ENCODE results near the gene HEPHL1.
"Not testable (repeated sequence)": the region's sequence is repeated elsewhere in the genome, so short reads cannot be mapped to it uniquely, and the experiment has no call there.

Gene HEPHL1

GRCh38 chr11:94107363-94107762 lies 86.2 kb downstream of the HEPHL1 start:
- in situ Hi-C loops (cut with HindIII; ENCODE audit: low sequenced_read_pairs) = no loop called here
- peak; percentile 23 for TF ChIP-seq CTCF (IDR thresholded peaks at IDR 0.05; ENCODE audit: low read depth, low read length)
- DNase-seq (ENCODE audit: low read depth, low spot score) = no peak
- no peak overlapping the region for H3K4me3 ChIP-seq (ENCODE audit: low read depth, low read length)

GRCh38 chr11:94111241-94111640 lies 90.1 kb downstream of the HEPHL1 start:
- no peak for TF ChIP-seq CTCF (IDR thresholded peaks at IDR 0.05; ENCODE audit: low read depth, low read length)
- in situ Hi-C loops (cut with HindIII; ENCODE audit: low sequenced_read_pairs) = no loop called here
- no peak for DNase-seq (ENCODE audit: low read depth, low spot score)
- no peak overlapping the region for H3K4me3 ChIP-seq (ENCODE audit: low read depth, low read length)

GRCh38 chr11:94111660-94112059 lies 90.5 kb downstream of the HEPHL1 start:
- H3K4me3 ChIP-seq (ENCODE audit: low read depth, low read length) = no peak overlapping the region
- in situ Hi-C loops (cut with HindIII; ENCODE audit: low sequenced_read_pairs) = no loop called here
- no peak for DNase-seq (ENCODE audit: low read depth, low spot score)
- no peak for TF ChIP-seq CTCF (IDR thresholded peaks at IDR 0.05; ENCODE audit: low read depth, low read length)

- TF ChIP-seq CTCF (IDR thresholded peaks at IDR 0.05; ENCODE audit: low read depth, low read length) = no peak
- in situ Hi-C loops (cut with HindIII; ENCODE audit: low sequenced_read_pairs) = no loop called here
- DNase-seq (ENCODE audit: low read depth, low spot score) = no peak
- no peak overlapping the region for H3K4me3 ChIP-seq (ENCODE audit: low read depth, low read length)
These were observed 91.2 kb downstream of the HEPHL1 start for GRCh38 chr11:94112206-94112953.

GRCh38 chr11:94117197-94117574 lies 96.0 kb downstream of the HEPHL1 start:
- H3K4me3 ChIP-seq (ENCODE audit: low read depth, low read length) = no peak overlapping the region
- no peak for DNase-seq (ENCODE audit: low read depth, low spot score)
- no peak for TF ChIP-seq CTCF (IDR thresholded peaks at IDR 0.05; ENCODE audit: low read depth, low read length)
- in situ Hi-C loops (cut with HindIII; ENCODE audit: low sequenced_read_pairs) = no loop called here

GRCh38 chr11:94117871-94118270 lies 96.7 kb downstream of the HEPHL1 start:
- in situ Hi-C loops (cut with HindIII; ENCODE audit: low sequenced_read_pairs) = no loop called here
- DNase-seq (ENCODE audit: low read depth, low spot score) = no peak
- no peak overlapping the region for H3K4me3 ChIP-seq (ENCODE audit: low read depth, low read length)
- no peak for TF ChIP-seq CTCF (IDR thresholded peaks at IDR 0.05; ENCODE audit: low read depth, low read length)

GRCh38 chr11:94119676-94120075 lies 98.5 kb downstream of the HEPHL1 start:
- H3K4me3 ChIP-seq (ENCODE audit: low read depth, low read length); in situ Hi-C loops (cut with HindIII; ENCODE audit: low sequenced_read_pairs); DNase-seq (ENCODE audit: low read depth, low spot score): not testable (repeated sequence)

- H3K4me3 ChIP-seq (ENCODE audit: low read depth, low read length); in situ Hi-C loops (cut with HindIII; ENCODE audit: low sequenced_read_pairs); DNase-seq (ENCODE audit: low read depth, low spot score): not testable (repeated sequence)
These were observed 99.4 kb downstream of the HEPHL1 start for GRCh38 chr11:94120516-94120915.

All from astrocyte of the spinal cord (primary cell).